Mucosa of stomach (tissue), 1 donor: ENCODE data around the gene C22orf42.
"Not testable (repeated sequence)": the region's sequence is repeated elsewhere in the genome, so short reads cannot be mapped to it uniquely, and the experiment has no call there.

Experiments
- H3K27me3 ChIP-seq: one replicate; pipeline ENCODE4 v1.7.0; 2013; ENCODE audit warnings: mild to moderate bottlenecking, low read length; ENCODE audit not compliant: control insufficient read depth, insufficient read depth
- H3K36me3 ChIP-seq: one replicate; pipeline ENCODE4 v1.7.0; 2013; ENCODE audit warnings: low read length; ENCODE audit not compliant: control insufficient read depth, insufficient read depth
- H3K4me1 ChIP-seq: one replicate; pipeline ENCODE4 v1.7.0; 2013; ENCODE audit warnings: mild to moderate bottlenecking, low read length; ENCODE audit not compliant: control insufficient read depth, insufficient read depth
- H3K4me3 ChIP-seq: one replicate; pipeline ENCODE4 v1.7.0; 2013; ENCODE audit warnings: low read length
- H3K9ac ChIP-seq: one replicate; pipeline ENCODE4 v1.7.0; 2013; ENCODE audit warnings: mild to moderate bottlenecking, low read length, moderate library complexity
- H3K9me3 ChIP-seq: one replicate; pipeline ENCODE4 v1.7.0; 2013; ENCODE audit warnings: mild to moderate bottlenecking, low read length, moderate library complexity; ENCODE audit not compliant: control insufficient read depth
- donor health status: Pancreatic carcinoma.

The C22orf42 gene

GRCh38 chr22:32142600-32142999 lies 16.5 kb downstream of the C22orf42 start:
- H3K4me3 ChIP-seq = no peak overlapping the region
- H3K36me3 ChIP-seq = no peaks in the 10 kb centered on the region
- no peaks in the 10 kb centered on the region for H3K9me3 ChIP-seq
- H3K9ac ChIP-seq = no peak overlapping the region
- H3K27me3 ChIP-seq = no peaks in the 10 kb centered on the region
- H3K4me1 ChIP-seq = no peaks in the 10 kb centered on the region

DNA sequence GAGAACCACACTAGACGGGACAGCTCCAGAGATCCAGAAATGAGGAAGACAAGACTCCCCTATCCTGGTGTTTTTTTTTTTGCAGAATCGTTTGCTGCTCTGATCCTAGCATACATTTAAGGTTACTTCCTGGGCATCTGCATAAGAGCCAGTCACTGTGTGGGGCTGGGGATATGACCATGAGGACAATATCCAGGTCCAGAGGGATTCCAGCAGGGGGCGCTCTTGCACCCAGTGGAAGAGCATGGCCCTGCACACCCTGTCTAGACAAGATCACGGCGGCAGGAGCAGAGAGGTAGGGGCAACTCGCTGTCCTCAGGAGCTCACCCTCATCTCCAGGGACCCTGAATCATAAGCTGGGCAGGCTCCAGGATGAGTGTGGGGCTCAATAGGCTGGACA lies 18.4 kb downstream of the C22orf42 start:
- H3K36me3 ChIP-seq, H3K4me1 ChIP-seq, H3K4me3 ChIP-seq, H3K9ac ChIP-seq, H3K27me3 ChIP-seq, H3K9me3 ChIP-seq: not testable (repeated sequence)

DNA sequence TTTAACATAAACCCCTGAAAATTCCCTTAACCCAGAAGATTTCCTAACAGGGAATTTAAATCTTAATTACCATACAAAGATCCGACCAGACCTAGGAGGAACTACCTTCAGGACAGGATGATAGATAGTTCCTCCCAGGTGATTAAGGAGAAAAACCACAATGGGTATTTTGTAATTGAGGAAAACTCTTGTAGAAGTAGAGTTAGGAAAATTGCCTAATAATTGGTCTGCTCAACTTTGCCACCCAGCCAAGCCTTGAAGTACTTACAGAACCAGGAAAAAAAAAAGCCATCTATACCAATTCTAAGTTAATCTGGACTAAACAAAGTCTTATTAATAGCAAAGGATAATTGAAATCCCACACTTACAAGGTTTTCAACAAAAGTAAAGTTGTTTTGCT lies 20.5 kb downstream of the C22orf42 start:
- not testable (repeated sequence) for H3K4me1 ChIP-seq, H3K9ac ChIP-seq, H3K9me3 ChIP-seq, H3K36me3 ChIP-seq, H3K4me3 ChIP-seq, H3K27me3 ChIP-seq

- not testable (repeated sequence) for H3K36me3 ChIP-seq, H3K27me3 ChIP-seq, H3K9ac ChIP-seq, H3K9me3 ChIP-seq, H3K4me1 ChIP-seq
- H3K4me3 ChIP-seq = peak overlapping the region; percentile 14
These were observed 21.3 kb downstream of the C22orf42 start for GRCh38 chr22:32137731-32138324.

DNA sequence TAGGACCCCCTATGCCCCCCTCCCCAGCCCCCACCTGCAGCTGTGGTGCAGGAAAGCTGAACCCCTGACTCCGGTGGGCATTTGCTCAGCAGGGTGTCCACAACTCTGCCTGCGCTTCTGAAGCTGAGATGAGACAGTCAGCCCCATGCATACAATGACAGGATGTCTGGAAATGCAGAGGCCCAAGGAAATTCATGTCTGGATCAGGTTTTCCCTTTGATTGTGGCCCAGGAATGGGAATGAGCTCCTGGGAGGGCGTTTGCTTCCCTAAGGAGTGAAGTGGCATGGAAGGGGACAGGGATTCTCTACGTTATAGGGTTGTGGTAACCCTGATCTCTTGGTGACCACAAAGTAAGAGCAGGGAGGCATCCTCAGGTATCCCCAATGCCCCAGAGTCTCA lies 22.2 kb downstream of the C22orf42 start:
- H3K9me3 ChIP-seq, H3K4me1 ChIP-seq, H3K9ac ChIP-seq, H3K27me3 ChIP-seq, H3K36me3 ChIP-seq, H3K4me3 ChIP-seq: not testable (repeated sequence)

GRCh38 chr22:32135958-32136357 lies 23.1 kb downstream of the C22orf42 start:
- not testable (repeated sequence) for H3K4me3 ChIP-seq, H3K9ac ChIP-seq, H3K36me3 ChIP-seq, H3K27me3 ChIP-seq, H3K9me3 ChIP-seq, H3K4me1 ChIP-seq

- not testable (repeated sequence) for H3K9me3 ChIP-seq, H3K9ac ChIP-seq, H3K4me3 ChIP-seq, H3K27me3 ChIP-seq, H3K4me1 ChIP-seq, H3K36me3 ChIP-seq
These were observed 24.3 kb downstream of the C22orf42 start for GRCh38 chr22:32134796-32135195.

DNA sequence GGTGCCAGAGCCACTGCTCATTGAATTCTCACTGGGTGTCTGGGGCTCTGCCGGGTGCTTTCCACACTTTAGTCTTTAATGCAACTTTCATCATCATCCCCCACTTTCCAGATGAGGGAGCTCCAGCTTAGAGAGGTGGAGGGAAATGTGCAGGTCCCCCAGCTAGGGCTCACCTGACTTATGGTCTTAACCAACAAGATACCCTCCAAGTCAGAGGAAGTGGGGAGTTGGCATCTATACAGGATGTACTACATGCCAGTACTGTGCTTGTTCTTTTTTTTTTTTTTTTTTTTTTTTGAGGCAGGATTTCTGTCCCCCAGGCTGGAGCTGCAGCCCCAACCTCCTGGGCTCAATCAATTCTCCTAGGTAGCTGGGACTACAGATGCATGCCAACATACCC lies 26.3 kb downstream of the C22orf42 start:
- no peaks in the 10 kb centered on the region for H3K36me3 ChIP-seq
- H3K27me3 ChIP-seq = peaks cover 3% of the 10 kb centered on the region
- H3K4me1 ChIP-seq = no peaks in the 10 kb centered on the region
- H3K4me3 ChIP-seq = no peak overlapping the region
- H3K9me3 ChIP-seq = no peaks in the 10 kb centered on the region
- no peak overlapping the region for H3K9ac ChIP-seq

DNA sequence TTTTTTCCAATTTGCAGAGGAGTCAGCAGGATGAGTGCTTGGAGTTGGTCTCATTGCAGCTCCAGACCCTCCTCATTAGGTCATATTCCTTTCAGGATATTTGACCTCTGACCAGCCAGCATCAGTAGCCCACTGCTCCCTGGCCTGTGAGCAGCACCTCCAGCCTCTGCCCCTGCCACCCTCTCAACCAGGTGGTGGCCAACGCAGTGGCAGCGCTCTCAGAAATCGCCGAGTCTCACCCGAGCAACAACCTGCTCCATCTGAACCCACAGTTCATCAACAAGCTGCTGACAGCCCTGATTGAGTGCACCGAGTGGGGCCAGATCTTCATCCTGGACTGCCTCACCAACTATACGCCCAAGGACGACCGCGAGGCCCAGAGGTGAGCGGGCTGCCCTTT lies 27.0 kb downstream of the C22orf42 start:
- Histone ChIP-seq H3K4me3 (no peak overlapping the region), H3K9me3 (no peaks in the 10 kb centered on the region), H3K27me3 (peaks cover 3% of the 10 kb centered on the region), H3K9ac (no peak overlapping the region), H3K4me1 (no peaks in the 10 kb centered on the region), H3K36me3 (no peaks in the 10 kb centered on the region)

- H3K36me3 ChIP-seq = no peaks in the 10 kb centered on the region
- H3K9me3 ChIP-seq = no peaks in the 10 kb centered on the region
- H3K4me3 ChIP-seq = no peak overlapping the region
- H3K4me1 ChIP-seq = no peaks in the 10 kb centered on the region
- peaks cover 3% of the 10 kb centered on the region for H3K27me3 ChIP-seq
- no peak overlapping the region for H3K9ac ChIP-seq
These were observed 28.6 kb downstream of the C22orf42 start for GRCh38 chr22:32130464-32130863.

- H3K4me1 ChIP-seq = no peaks in the 10 kb centered on the region
- peaks cover 3% of the 10 kb centered on the region for H3K27me3 ChIP-seq
- H3K4me3 ChIP-seq = no peak overlapping the region
- no peaks in the 10 kb centered on the region for H3K36me3 ChIP-seq
- H3K9ac ChIP-seq = no peak overlapping the region
- no peaks in the 10 kb centered on the region for H3K9me3 ChIP-seq
These were observed 31.2 kb downstream of the C22orf42 start for GRCh38 chr22:32127904-32128303.

DNA sequence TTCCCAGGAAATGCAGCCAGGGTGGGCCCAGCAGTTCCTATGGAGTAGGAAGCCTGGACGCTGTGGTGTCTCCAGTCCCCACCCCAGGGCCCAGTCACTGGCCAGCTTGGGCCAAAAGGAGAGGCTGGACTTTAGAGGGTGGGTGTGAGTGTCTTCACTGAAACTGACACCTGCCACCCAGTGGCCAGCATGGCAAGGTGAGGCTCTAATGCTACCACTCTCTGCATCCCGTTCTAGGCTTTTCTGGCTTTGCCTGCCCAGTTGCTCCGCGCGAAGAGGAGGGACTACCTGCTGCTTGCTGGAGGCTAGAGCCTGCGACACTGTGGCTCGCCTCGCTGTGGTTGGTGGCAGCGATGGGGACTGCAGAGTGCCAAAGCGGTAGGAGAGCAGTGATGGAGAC lies 35.4 kb downstream of the C22orf42 start:
- H3K9me3 ChIP-seq = no peaks in the 10 kb centered on the region

GRCh38 chr22:32122899-32123298 lies 36.2 kb downstream of the C22orf42 start:
- Histone ChIP-seq H3K36me3 (no peaks in the 10 kb centered on the region), H3K4me3 (no peak overlapping the region), H3K4me1 (no peaks in the 10 kb centered on the region), H3K9ac (no peak overlapping the region), H3K27me3 (no peaks in the 10 kb centered on the region), H3K9me3 (no peaks in the 10 kb centered on the region)

More for the DNA sequence above, 35.4 kb downstream of the C22orf42 start:
- H3K9ac ChIP-seq = no peak overlapping the region
- H3K4me1 ChIP-seq = no peaks in the 10 kb centered on the region
- no peaks in the 10 kb centered on the region for H3K27me3 ChIP-seq
- no peak overlapping the region for H3K4me3 ChIP-seq
- H3K36me3 ChIP-seq = no peaks in the 10 kb centered on the region
